Measurements from ENCODE around the gene ALG2. TPM values are rescaled to one million over a fixed set of nuclear protein-coding genes. Genes with fewer than 3 reads are reported as not detected.
A peak's percentile ranks its signal among the peaks of the same experiment; 100 is the strongest.

ALG2 gene
- total and polyA plus RNA-seq, 2 of the 13 experiments (the other 11 are each of a cell fraction or from before 2014, with no cell fraction given) = 46.2 to 49.0 TPM

GRCh38 chr9:99221266-99221620, 499 bp downstream of the ALG2 start (continued):
- TF ChIP-seq IRX3 (CRISPR knock-in tag; IDR thresholded peaks at IDR 0.05; ENCODE audit: borderline replicate concordance, low read depth) = no peak
- TF ChIP-seq ZNF761 (CRISPR knock-in tag; conservative IDR thresholded peaks at IDR 0.05) = peak; percentile 19; the same call in 1 of the 2 replicates
- 0 out of 2 replicates have a peak, but pooled peaks have one; percentile 30 for TF ChIP-seq ZNF703 (CRISPR knock-in tag; IDR thresholded peaks at IDR 0.05; ENCODE audit: borderline replicate concordance)
- no peak for TF ChIP-seq CBX1 (IDR thresholded peaks at IDR 0.05; ENCODE audit: low read depth)
- TF ChIP-seq SNAPC2 (CRISPR knock-in tag; IDR thresholded peaks at IDR 0.05) = peak; percentile 57; the same call in 1 of the 2 replicates
- 0 out of 2 replicates have a peak, but pooled peaks have one; percentile 44 for TF ChIP-seq EEA1 (CRISPR knock-in tag; IDR thresholded peaks at IDR 0.05; ENCODE audit: borderline replicate concordance)
- no peak for TF ChIP-seq ZNF619 (CRISPR knock-in tag; IDR thresholded peaks at IDR 0.05)
- 0 out of 2 replicates have a peak, but pooled peaks have one; percentile 38 for TF ChIP-seq ZNF354B (CRISPR knock-in tag; IDR thresholded peaks at IDR 0.05)
- TF ChIP-seq DBP (CRISPR knock-in tag; IDR thresholded peaks at IDR 0.05; ENCODE audit: not compliant biosample characterization) = no peak
- TF ChIP-seq FOXA3 (CRISPR knock-in tag; IDR thresholded peaks at IDR 0.05) = no peak
- TF ChIP-seq ZNF33A (CRISPR knock-in tag; IDR thresholded peaks at IDR 0.05; ENCODE audit: borderline replicate concordance) = no peak
- no peak for TF ChIP-seq ZBTB4 (CRISPR knock-in tag; IDR thresholded peaks at IDR 0.05; ENCODE audit: borderline replicate concordance)
- TF ChIP-seq ZNF850 (CRISPR knock-in tag; conservative IDR thresholded peaks at IDR 0.05) = no peak
- no peak for TF ChIP-seq ZNF709 (CRISPR knock-in tag; IDR thresholded peaks at IDR 0.05)
- TF ChIP-seq YEATS2 (CRISPR knock-in tag; IDR thresholded peaks at IDR 0.05; ENCODE audit: borderline replicate concordance) = no peak
- TF ChIP-seq THAP8 (CRISPR knock-in tag; IDR thresholded peaks at IDR 0.05; ENCODE audit: borderline replicate concordance) = no peak
- TF ChIP-seq TERF1 (CRISPR knock-in tag; IDR thresholded peaks at IDR 0.05) = no peak

Data from HepG2 (cell line).